Measurements from ENCODE around the gene COL15A1.

The COL15A1 gene

GRCh38 chr9:99108131-99108530, 164.4 kb downstream of the COL15A1 start:
- DNase-seq (ENCODE audit: low read depth, low spot score) = no peak

DNA sequence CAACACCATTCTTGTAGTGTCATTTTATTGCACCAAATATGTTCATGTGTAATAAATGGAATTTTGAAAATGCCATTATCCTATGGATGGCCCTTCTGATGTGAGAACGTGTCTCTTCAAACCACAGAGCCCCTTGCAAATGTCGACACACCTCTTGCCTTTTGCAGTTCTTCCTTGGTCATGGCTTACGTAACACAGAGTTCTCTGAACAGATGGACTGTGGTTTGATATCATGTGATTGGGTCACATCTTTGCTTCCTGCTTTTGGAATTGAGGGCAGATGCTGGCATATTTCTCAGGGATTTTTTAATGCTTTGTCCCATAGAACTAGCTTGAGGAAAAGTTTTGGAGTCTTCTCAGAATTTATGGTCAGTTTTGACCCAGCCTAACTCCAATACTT, 165.8 kb downstream of the COL15A1 start:
- no peak for DNase-seq (ENCODE audit: low read depth, low spot score)

GRCh38 chr9:99112750-99113413, 169.2 kb downstream of the COL15A1 start:
- no peak for DNase-seq (ENCODE audit: low read depth, low spot score)

- DNase-seq (ENCODE audit: low read depth, low spot score) = no peak
These were observed 169.8 kb downstream of the COL15A1 start for GRCh38 chr9:99113414-99114048.

- DNase-seq (ENCODE audit: low read depth, low spot score) = no peak
These were observed 170.3 kb downstream of the COL15A1 start for GRCh38 chr9:99114049-99114440.

DNA sequence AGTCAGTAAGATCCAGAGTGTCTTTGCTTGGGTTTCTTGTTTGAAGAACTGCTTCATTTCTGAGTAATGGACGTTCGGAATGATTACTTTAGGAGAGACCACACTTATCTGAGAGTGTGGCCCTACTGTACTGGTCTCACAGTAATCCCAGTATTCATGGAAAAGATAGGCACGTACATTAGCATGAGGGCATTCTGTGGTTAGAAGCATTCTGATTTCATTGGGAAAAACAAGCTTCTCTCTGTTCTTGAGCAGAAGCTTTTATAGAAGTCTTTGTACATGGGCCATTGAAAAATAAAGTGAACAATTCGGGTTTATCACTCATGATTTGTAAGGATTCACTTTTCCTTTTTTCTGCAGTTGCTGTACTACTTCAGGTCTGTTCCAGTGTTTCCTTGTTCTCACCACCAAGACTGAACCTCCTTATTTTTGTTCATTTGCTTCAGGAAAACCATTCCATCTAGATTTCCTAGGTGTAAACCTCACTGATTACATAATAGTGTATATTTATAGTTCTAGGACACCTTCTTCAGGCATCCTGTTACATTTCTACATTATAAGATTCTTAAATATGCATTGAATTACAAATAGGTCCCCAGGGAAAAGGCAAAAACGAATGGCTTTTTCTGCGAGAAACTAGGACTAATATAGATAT, 171.3 kb downstream of the COL15A1 start:
- no peak for DNase-seq (ENCODE audit: low read depth, low spot score)

GRCh38 chr9:99116003-99116411, 172.3 kb downstream of the COL15A1 start:
- DNase-seq (ENCODE audit: low read depth, low spot score) = no peak

DNA sequence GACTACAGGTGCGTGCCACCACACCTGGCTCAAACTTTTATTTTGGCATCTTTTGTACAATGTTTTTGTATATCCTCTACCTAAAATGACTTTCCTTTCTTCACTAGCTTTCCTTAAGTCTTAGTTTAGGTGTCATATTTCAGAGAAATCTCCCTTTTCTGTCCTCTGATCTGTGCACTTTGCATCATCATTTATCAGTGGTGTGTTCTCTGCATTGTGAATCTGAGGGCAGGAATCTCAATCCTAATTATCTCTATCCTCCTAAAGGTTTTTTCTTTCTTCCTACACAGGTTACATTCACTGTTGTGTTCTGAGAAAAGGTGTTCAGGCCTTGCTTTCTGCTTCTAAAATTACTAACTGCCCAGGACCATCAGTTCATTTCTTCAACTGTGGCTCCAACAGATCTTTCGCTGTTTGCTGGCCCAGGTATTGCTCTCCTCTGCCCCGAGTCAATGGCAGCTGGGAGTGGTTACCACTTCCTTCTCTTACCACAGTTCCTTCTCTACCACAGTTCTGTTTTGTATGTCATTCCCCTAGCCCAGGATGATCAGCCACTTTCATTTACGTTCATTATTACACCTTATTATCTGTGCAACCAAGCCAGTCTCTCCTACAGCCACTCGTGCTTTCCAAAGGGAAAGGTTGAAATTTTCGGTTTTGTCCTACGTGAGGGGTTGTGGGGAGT, 175.2 kb downstream of the COL15A1 start:
- DNase-seq (ENCODE audit: low read depth, low spot score) = no peak

DNA sequence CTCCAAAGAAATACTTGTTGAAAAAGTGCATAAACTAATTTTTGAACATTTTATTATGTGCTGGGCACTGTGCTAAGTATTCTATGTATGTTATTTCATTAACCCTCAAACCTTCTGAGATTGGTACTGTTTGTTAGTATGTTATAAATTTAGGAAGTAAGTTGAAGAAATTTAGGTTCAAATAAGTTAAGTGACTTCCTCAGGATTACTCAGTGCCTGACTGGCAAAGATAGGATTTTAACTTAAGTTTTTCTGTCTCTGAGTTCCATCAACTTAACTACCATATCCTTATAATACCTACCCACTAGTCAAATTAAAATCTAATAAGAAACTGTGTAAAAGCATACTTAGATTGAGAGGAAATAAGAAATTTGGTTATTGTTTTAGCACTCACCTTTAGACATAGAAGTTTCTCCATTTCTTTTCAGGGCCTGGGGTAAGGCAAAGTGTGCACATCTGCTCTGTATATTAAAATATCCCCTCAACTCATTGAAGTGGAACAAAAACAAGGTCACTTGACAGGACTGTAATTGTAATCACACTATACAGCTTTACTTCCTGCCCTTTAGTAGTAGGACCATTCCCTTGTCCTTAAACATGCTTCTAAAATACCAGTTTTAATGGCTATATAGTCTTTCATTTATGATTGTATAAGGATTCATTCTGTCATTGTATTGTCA, 176.4 kb downstream of the COL15A1 start:
- no peak for DNase-seq (ENCODE audit: low read depth, low spot score)
